Activated CD4-positive, CD25-positive, alpha-beta regulatory T cell treated with anti-CD3 and anti-CD28 coated beads, Interleukin-2, amount 50 U/mL, for 16 hours (primary cell): ENCODE data around the gene OXCT1.

ENCODE experiments used
- DNase-seq: peaks from one replicate; pipeline ENCODE4 v3.0.0-alpha.2; 2020; ENCODE audit warnings: low read depth, low spot score

Gene OXCT1

GRCh38 chr5:41869724-41870626 lies at the start of gene OXCT1:
TSS of gene OXCT1 (minus strand) at chr5:41870425. CDS start at chr5:41870358, 67 bp downstream.
- DNase-seq: peak; percentile 82

DNA sequence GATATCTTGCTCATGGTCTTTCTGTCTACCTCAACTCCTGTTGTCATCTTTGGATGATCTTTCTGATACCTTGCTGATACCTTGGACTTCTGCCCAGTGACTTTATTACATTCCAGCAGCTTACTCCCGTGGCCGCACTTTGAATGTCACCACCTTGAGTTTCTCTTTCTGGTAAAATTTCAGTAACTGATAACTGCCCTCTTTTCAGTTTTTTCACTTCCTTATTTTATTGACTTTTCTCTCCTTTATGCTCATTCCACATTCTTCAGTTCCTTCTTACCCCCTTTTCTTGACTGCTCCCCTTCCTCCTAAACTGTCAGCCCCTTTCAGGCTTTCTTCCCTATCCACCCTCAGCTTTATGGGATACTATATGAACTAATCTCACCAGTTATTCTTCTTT lies 47.9 kb upstream of the OXCT1 start:
- DNase-seq: no peak

DNA sequence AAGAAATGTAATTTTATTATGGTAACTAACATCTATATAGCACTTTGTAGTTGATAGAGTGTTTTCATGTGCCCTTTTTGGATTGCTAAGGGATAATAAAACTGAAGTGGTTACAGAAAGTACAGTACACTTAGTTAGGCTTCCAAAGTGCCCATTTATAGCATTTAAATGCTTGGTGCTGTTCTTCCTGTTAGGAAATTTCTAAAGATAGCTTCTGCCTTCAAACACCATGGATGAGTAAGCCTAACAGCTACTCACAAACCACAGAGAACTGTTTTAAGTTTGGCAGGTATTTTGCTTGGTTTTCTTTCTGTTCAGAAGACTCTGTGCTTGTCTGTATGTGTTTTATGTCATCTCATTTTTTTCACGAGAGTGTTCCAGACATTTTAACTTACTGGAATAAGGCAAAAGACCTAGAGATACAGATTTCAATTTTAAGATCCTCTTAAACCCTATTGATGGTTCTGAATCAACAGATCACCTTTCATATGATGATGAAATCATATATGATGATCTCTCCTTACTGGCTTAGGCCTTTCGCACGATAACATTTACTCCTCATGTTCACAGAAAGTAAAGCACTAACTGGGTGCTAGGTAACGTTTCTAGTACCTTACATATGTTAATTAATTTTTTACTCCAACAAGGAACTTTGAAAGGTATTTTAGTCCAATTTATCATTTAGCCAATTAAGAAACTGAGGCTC lies 38.3 kb upstream of the OXCT1 start:
- no peak for DNase-seq

DNA sequence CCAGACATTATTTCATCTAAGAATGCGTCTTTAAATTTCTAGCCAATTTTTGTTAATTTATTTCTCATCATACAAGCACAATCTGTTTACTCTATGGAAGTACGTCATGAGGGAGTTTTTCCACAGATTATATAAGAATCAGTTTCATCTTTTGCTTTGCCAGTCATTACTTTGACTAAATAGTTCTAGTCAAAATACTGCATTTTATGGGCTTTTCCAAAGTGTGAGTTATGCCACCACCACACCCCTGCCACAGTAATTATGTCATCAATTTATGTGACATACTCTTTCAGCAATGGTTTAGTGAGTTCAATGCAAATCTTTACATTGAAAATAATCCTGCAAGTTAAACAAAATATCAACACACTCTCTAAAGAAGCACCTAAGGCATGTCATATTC lies 35.9 kb upstream of the OXCT1 start:
- no peak for DNase-seq

GRCh38 chr5:41903892-41904799 lies 33.9 kb upstream of the OXCT1 start, which contains the start of gene RIMOC1:
TSS of gene RIMOC1 (plus strand) at chr5:41904344. CDS start at chr5:41904368, 24 bp downstream.
- DNase-seq: peak; percentile 94

DNA sequence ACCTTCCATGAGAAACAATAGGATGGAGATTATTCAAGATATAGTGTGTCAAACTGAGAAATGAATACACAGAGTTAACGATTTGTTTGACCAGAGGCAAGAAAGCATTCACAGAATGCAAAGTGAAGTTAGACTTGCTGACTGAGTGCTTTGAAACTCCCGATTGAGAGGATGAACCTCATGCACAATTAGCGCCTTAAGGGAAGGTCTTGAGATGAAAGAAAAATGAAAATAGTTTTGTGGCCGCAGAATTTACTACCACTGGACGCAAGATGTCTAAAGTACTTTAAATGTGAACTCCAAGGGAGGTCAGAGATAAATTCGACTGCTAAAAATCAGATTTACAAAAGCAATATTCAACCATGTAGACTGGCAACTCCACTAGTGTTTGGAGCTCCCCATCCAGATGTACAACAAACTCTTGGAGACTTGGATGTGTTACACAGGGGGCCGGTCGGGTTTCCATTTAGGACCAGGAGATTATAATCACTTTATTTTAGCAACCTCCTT lies 33.2 kb upstream of the OXCT1 start:
- DNase-seq: no peak

DNA sequence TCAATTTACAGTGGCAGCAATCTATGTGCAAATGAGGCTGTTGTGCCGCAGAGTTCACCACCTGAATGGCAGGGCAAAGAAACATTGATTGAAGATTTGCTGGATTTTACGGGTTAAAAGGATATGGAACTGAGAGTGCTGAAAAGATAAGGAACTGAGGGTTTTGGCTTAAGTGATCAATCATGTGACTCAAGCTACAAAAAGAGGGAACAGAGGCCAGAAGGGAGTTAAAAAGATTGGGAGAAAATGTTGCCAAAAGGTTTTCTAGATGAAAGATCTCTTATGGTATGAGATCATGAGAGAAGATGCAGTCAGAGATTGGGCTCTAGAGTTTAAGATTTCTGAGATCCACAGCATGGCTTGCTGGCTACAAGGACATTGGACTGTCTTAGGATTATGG lies 26.0 kb upstream of the OXCT1 start:
- DNase-seq: no peak

DNA sequence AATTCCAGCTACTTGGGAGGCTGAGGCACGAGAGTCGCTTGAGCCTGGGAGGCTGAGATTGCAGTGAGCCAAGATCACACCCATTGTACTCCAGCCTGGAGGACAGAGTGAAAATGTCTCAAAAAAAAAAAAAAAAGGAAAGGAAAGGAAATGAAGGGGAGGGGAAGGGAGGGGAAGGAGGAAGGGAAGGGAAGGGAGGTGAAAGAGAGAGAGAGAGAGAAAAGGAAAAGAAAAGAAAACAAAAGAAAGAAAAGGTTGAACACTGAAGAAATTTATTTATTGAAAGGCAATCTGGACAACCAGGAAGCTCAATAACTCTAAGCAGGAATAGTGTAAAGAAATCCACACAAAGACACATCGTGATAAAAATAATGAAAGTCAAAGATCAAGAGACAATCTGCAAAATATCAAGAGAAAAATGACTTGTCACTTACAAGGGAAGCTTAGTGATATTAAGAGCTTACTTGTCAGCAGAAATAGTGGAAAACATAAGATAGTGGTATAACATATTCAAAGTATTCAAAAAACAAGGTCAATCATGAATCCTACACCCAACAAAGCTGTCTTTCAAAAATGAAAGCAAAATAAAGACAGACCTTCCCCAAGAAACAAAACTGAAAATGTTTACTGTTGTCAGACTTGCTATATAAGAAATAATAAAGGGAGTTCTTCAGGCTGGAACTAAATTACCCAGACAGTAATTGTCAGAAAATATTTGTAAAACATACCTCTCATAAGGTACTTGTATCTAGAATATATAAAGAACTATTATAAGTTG lies 23.0 kb upstream of the OXCT1 start:
- no peak for DNase-seq

DNA sequence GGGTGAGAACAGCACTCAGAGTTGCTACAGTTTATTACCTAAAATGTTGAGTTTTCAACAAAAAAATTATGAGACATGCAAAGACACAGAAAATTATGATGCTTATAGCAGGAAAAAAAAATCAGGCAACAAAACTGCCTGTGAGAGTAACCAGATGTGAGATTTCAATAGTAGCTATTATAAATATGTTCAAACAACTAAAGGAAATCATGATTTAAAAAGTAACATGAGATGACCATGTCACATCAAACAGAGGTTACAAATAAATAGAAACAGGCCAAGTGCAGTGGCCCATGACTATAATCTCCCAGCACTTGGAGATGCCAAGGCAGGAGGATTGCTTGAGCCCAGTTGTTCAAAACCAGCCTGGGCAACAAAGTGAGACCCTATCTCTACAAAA lies 21.8 kb upstream of the OXCT1 start:
- DNase-seq: no peak

- DNase-seq: no peak
Measured at GRCh38 chr5:41891066-41891707, 21.0 kb upstream of the OXCT1 start.

DNA sequence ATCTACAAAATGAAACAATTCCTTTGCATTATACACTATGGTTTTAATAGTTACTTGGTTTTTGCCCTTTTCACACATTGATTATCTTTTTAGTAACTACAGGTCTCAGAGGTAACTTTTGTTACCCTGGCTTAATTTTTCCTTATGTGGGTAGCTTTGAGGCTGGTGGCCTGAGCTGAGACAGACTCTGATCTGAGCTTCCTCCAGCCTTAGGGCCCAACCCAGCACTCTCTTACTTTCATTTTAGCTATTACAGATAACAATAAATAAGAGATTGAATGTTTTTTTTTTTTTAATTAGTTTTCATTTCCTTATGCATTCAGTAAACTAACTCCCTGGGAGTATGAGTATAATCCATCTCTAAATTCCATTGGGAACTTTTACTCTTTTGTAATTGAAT lies 15.1 kb upstream of the OXCT1 start:
- no peak for DNase-seq

DNA sequence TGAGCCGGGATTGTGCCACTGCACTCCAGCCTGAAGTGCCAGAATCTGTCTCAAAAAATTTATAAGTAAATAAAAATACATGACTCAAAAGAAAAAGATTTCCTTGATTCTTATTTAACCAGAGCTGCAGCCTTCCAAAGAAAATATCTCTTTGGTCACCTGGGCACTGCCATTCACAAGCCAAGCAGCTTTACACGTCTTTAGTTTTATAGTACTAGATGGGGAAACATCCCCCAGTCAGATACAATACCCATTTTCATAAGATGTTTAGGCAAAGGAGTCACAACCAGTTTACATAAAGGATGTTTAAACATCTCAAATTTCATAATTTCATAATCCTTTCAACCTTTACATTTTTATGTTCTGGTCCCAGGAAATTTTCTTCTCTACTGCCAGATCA lies 13.7 kb upstream of the OXCT1 start:
- no peak for DNase-seq

GRCh38 chr5:41883243-41883642 lies 13.0 kb upstream of the OXCT1 start:
- DNase-seq: no peak

GRCh38 chr5:41882765-41883164 lies 12.5 kb upstream of the OXCT1 start:
- DNase-seq: no peak

- no peak for DNase-seq
Measured at GRCh38 chr5:41878643-41879478, 8.6 kb upstream of the OXCT1 start.

DNA sequence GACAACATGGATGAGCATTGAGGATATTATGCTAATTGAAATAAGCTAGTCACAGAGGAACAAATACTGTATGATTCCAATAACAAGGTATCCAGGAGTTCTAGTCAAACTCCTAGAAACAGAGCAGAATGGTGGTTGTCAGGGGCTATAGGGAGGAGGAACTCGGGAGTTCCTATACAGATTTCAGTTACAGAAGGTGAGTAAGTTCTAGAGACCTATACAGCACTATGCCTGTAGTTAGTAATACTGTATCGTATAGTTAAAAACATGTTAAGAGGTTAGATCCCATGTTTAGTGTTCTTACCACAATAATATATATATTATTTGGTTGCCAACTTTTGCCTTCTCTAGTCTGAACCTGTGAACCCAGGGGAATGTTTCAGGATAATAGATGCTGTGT lies 7.9 kb upstream of the OXCT1 start:
- DNase-seq: no peak

DNA sequence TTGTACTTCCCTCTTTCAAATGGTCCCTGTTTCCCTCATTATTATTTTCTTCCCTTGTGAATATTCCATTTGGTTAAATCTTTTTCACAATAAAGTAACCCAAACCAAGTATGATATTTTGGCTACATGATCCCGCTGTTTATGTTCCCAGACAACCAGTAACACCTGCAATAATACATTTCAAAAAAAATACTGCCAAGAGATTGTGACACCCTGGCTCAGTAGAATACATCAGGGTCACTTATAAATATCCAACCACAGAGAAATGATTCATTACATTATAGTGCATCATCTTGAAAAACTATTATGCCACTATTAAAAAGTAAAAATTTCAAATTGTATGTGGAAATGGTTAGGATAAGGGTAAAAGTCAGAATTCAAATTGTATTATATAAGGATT lies 7.2 kb upstream of the OXCT1 start:
- DNase-seq: no peak

- DNase-seq: no peak
Measured at GRCh38 chr5:41876678-41877077, 6.5 kb upstream of the OXCT1 start.

DNA sequence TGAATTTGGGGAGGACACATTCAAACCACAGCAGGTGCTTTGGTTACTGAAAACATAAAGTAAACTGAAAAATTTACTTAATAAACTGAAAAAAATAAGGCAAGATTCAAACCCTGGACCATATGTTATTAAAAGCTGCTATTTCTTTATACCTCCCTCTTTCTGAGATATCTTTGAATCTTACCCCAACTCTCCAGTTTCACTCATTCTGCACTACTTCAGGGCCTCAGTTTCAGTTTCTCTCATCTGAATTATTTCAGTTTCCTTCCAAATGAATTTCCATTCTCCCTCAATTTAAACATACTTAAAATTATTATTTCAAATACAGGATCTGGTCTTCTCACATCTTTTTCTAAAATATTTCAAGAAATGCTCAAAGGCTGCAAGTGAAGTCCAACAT lies 4.9 kb upstream of the OXCT1 start:
- no peak for DNase-seq
